HG02970 (cell line): ENCODE measurements around the gene KRT86.
"Not testable (repeated sequence)": the region's sequence is repeated elsewhere in the genome, so short reads cannot be mapped to it uniquely, and the experiment has no call there.

Source experiments
- ATAC-seq: cut with Tn5 transposase; IDR thresholded peaks from one replicate; pipeline ENCODE4 v1.9.1; 2021; ENCODE audit warnings: mild to moderate bottlenecking, moderate library complexity, moderate number of reproducible peaks; ENCODE audit not compliant: unreplicated experiment, low FRiP score

Gene KRT86

DNA sequence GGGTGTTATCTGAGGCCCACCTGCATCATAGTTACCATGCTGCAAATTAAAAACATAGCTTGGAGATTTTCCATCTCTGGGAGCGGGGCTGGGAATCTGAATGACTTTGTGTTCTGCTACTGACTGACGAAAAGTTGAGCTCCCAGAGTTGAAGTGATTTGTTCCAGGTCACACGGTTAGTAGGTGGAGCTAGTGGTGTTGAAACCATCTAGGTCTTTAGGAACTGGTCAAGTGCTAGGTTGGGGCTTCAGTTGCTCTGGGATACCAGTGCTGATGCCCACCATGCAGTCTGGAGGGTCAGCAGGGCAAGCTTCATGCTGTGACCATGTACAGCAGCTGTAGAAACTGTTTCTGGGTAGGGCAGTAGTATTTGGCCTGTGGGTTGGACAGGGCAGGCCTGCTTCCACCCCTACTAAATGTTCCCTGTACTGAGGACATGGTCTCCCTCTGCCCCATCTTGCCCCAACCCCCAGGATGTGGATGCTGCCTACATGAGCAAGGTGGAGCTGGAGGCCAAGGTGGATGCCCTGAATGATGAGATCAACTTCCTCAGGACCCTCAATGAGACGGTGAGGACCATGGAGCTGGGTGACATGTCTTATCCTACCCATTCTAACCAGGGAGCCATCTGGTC lies 36.1 kb upstream of the KRT86 start:
- ATAC-seq, result no peak

DNA sequence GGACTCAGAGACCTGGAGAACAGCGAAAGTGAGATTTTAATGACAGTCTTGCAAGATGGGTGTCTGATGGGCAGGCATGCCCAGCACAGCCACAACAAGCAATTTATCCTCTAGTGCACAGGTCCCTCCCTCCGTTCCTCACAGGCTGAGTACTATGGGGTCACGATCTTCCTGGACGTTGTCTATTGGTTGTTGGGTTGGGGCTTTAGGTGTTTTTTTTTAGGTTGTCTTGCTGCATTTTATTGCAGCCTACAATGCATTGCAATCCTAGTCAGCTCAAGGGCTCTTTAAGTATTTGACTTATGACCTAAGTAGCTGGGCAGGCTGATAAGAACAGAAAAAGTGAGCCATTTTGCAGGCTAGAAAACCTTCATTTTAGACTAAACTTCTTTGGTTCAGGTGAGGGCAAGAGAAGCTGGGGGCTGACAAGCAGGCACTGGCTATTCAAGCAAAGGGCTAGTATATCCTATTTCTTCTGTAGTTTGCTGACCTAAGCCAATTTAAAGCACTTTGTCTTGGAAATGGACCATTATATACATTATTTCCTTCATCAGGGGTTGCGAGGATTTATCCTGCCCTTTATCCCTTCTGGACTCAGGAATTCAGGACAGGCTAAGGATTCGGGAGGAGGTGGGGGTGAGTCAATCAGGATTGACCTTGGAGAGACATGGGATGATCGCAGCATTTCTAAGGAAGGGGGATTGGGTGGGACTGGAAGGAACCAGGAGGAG lies 35.4 kb upstream of the KRT86 start:
- ATAC-seq, result no peak

GRCh38 chr12:52239767-52240166 lies 34.7 kb upstream of the KRT86 start:
- no peak for ATAC-seq

DNA sequence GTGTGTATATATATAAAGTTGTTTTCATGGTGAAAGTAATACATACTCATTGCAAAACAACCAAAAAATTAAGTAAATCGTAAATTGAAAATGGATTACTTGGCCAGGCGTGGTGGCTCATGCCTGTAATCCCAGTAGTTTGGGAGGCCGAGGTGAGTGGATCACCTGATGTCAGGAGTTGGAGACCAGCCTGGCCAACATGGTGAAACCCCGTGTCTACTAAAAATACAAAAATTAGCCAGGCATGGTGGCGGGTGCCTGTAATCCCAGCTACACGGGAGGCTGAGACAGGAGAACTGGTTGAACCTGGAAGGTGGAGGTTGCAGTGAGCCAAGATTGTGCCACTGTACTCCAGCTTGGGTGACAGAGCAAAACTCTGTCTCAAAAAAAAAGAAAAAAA lies 34.2 kb upstream of the KRT86 start:
- not testable (repeated sequence) for ATAC-seq

- no peak for ATAC-seq
Observed at GRCh38 chr12:52241205-52241842, 33.1 kb upstream of the KRT86 start.

GRCh38 chr12:52242442-52243258 lies 31.8 kb upstream of the KRT86 start:
- ATAC-seq, result no peak

DNA sequence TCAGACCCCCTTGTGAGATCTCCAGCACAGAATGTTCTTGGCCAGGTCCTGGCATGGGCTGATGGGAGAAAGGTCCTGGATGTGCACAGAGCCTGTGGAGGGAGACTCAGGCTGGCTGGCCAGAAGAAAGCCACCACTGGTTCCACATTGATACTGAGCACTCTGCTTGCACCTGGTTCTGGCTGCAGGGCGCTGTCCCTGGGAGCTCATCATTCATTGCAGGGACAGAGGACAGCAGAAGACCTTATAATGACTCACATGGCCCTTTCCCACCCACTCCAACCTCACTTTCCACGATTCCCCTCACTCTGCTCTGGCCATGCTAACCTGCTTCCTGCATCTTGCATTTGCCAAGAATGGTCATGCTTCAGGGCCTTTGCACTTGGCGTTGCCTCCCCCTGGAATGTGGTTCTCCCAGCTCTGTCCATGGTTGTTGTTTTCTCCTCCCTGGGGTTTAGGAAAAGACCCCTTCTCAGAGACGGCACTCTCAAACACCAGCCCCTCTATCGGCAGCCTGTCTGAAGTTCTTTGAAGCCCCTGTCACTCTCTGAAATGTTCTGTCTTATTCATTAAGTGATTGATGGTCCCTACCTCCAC lies 31.1 kb upstream of the KRT86 start:
- ATAC-seq, result no peak

DNA sequence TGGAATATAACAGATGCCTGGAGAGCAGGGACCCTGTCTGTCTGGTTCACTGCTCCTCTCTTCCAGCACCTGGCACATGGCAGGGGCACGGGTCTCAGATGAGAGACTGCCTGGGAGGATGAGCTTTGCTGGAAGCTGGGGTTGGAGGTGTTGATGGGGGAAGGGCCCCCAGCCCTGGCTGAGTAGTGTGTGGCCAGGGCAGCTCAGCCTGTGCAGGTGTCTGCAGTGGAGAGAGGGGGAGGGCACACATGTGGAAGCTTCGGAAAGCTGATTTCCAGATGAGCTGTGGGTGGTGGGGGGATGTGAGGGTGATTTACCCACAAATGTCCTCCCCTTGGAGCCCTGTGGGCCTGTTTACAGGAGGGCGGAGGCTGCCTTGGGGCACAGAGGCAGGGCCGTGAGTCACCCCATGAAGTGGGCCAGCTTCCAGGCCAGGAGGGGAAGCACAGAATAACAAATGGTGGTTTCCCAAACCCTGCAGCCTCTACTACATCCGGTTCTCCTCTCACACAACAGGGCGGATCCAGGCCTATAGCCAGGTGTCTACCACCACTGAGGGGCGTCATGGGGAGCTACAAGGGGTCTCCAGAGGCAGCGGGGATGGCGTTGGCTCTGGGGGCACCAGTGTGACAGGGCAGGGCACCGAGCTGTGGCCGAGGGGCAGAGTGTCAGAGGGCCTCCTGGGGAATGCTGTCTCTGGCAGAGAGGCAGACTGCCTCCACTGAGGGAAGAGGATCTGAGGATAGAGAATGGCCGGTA lies 30.4 kb upstream of the KRT86 start:
- ATAC-seq, result peak; percentile 72

GRCh38 chr12:52244615-52244994 lies 29.8 kb upstream of the KRT86 start:
- ATAC-seq, result no peak

DNA sequence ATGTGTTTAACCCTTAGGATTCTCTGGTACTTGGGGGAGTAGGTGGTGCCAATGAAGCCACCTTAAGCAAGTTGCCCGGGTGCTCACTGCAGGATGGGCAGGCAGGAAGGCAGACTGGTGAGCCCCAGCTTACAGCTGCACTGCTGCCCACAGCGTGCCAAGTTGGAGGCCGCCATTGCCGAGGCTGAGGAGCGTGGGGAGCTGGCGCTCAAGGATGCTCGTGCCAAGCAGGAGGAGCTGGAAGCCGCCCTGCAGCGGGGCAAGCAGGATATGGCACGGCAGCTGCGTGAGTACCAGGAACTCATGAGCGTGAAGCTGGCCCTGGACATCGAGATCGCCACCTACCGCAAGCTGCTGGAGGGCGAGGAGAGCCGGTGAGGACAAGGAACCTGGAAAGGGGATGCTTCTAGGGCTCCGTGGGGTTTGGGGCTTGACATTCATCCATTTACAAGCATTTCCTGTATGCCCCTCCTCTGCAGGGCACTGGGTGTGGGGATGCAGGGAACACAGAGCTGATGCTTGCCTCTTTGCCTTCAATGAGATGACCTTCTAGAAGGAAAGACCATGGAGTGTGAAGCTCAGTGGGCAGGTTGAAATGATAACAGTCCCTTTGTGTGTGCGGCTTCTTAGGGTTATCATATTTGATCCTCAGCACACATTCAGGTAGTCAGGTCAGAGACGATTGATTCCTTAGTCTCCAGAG lies 29.0 kb upstream of the KRT86 start:
- ATAC-seq, result no peak

DNA sequence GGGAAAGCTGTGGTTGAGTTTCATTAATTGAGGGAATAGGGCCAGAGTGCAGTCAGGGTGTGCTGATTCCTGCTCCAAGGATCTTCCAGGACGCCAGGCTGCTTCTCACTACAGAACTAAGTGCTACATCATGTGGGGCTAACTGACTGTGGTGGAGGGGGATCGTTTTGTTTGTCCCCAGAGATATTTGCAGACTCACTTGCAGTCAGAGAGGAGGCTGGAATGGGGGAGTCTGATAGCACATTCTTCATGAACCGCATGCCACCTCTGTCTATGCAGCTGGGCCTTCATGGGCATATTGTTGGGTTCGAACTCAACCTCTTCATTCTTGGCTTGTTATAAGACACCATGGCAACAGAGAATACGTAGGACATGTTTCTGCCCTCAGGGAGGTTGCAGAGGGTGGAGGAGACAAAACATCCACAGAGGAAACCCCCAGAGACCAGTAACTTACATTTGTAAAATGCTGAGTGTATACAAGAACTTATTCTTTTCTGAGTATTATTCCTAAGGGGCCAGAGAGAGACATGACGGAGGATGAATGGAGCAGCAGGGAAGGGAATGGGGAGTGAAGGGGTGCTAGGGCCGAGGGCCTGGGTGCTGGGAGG lies 28.4 kb upstream of the KRT86 start:
- no peak for ATAC-seq

- ATAC-seq, result no peak
Observed at GRCh38 chr12:52246720-52247621, 27.5 kb upstream of the KRT86 start.

- no peak for ATAC-seq
Observed at GRCh38 chr12:52247622-52248540, 26.6 kb upstream of the KRT86 start.

GRCh38 chr12:52248541-52249461 lies 25.6 kb upstream of the KRT86 start:
- no peak for ATAC-seq

- no peak for ATAC-seq
Observed at GRCh38 chr12:52249511-52250047, 24.9 kb upstream of the KRT86 start.
